ENCODE data around the gene C2CD2L. TPM values are rescaled to one million over a fixed set of nuclear protein-coding genes. Genes with fewer than 3 reads are reported as not detected.

C2CD2L gene
- total RNA-seq, 2 donors from 2014 or later: 2.4 to 3.1 TPM

- Mint-ChIP-seq H3K36me3 (ENCODE audit: low read depth) (no peaks in the 10 kb centered on the region), H3K27ac (no peak overlapping the region)
- H3K27me3 ChIP-seq (ENCODE audit: control insufficient read depth, insufficient read depth, low read length, poor library complexity, severe bottlenecking): peaks cover 18% of the 10 kb centered on the region
These were observed 498 bp downstream of the C2CD2L start for GRCh38 chr11:119107538-119108145.

GRCh38 chr11:119108146-119108856 is 1.2 kb downstream of the C2CD2L start:
- peaks cover 18% of the 10 kb centered on the region for H3K27me3 ChIP-seq (ENCODE audit: control insufficient read depth, insufficient read depth, low read length, poor library complexity, severe bottlenecking)
- H3K4me3 ChIP-seq (ENCODE audit: low read length): peak overlapping the region; percentile 88
- H3K9me3 ChIP-seq (ENCODE audit: control insufficient read depth, low read length): no peaks in the 10 kb centered on the region
- DNase-seq: peak; percentile 72
- Mint-ChIP-seq H3K4me3 (peak overlapping the region; percentile 62), H3K27ac (no peak overlapping the region), H3K36me3 (ENCODE audit: low read depth) (no peaks in the 10 kb centered on the region), H3K9me3 (no peaks in the 10 kb centered on the region), H3K4me1 (peaks cover 18% of the 10 kb centered on the region), H3K27me3 (ENCODE audit: insufficient read depth) (peaks cover 21% of the 10 kb centered on the region)
- no peak for TF ChIP-seq CTCF (conservative IDR thresholded peaks at IDR 0.05)
- peaks cover 4% of the 10 kb centered on the region for H3K4me1 ChIP-seq (ENCODE audit: control insufficient read depth, insufficient read depth, low read length)
- H3K36me3 ChIP-seq (ENCODE audit: control insufficient read depth, insufficient read depth, low read length): no peaks in the 10 kb centered on the region
- peak overlapping the region; percentile 44 for H3K9ac ChIP-seq (ENCODE audit: extremely low read depth, low read length, poor library complexity, severe bottlenecking)
- WGBS, 2 experiments (ENCODE audit: insufficient coverage in 1 of 2, insufficient read length in 1 of 2): 32 to 33% methylated on average over 4 to 7 of the region's 8 CpGs
- H3K27ac ChIP-seq (ENCODE audit: low read depth, low read length): no peak overlapping the region

More at GRCh38 chr11:119107538-119108145, 498 bp downstream of the C2CD2L start:
- DNase-seq: peak; percentile 66
- Histone ChIP-seq H3K36me3 (ENCODE audit: control insufficient read depth, insufficient read depth, low read length) (no peaks in the 10 kb centered on the region), H3K4me3 (ENCODE audit: low read length) (peak overlapping the region; percentile 88), H3K9me3 (ENCODE audit: control insufficient read depth, low read length) (no peaks in the 10 kb centered on the region), H3K27ac (ENCODE audit: low read depth, low read length) (no peak overlapping the region), H3K9ac (ENCODE audit: extremely low read depth, low read length, poor library complexity, severe bottlenecking) (peak overlapping the region; percentile 44), H3K4me1 (ENCODE audit: control insufficient read depth, insufficient read depth, low read length) (peaks cover 4% of the 10 kb centered on the region)
- TF ChIP-seq CTCF (conservative IDR thresholded peaks at IDR 0.05): no peak
- 0 to 1% methylated on average over 13 to 65 of the region's 65 CpGs for WGBS, 2 experiments (ENCODE audit: insufficient coverage in 1 of 2, insufficient read length in 1 of 2)
- peaks cover 19% of the 10 kb centered on the region for H3K4me1 Mint-ChIP-seq
- no peaks in the 10 kb centered on the region for H3K9me3 Mint-ChIP-seq
- H3K4me3 Mint-ChIP-seq: peak overlapping the region; percentile 62
- H3K27me3 Mint-ChIP-seq (ENCODE audit: insufficient read depth): peaks cover 21% of the 10 kb centered on the region

- peaks cover 16% of the 10 kb centered on the region for H3K4me1 Mint-ChIP-seq
- Histone ChIP-seq H3K4me1 (ENCODE audit: control insufficient read depth, insufficient read depth, low read length) (peaks cover 4% of the 10 kb centered on the region), H3K36me3 (ENCODE audit: control insufficient read depth, insufficient read depth, low read length) (no peaks in the 10 kb centered on the region), H3K9ac (ENCODE audit: extremely low read depth, low read length, poor library complexity, severe bottlenecking) (no peak overlapping the region), H3K4me3 (ENCODE audit: low read length) (no peak overlapping the region), H3K27me3 (ENCODE audit: control insufficient read depth, insufficient read depth, low read length, poor library complexity, severe bottlenecking) (peaks cover 18% of the 10 kb centered on the region), H3K9me3 (ENCODE audit: control insufficient read depth, low read length) (no peaks in the 10 kb centered on the region), H3K27ac (ENCODE audit: low read depth, low read length) (no peak overlapping the region)
- no peak for TF ChIP-seq CTCF (conservative IDR thresholded peaks at IDR 0.05)
- no peak overlapping the region for H3K27ac Mint-ChIP-seq
- H3K36me3 Mint-ChIP-seq (ENCODE audit: low read depth): no peaks in the 10 kb centered on the region
- peak overlapping the region; percentile 62 for H3K4me3 Mint-ChIP-seq
- DNase-seq: no peak
- H3K27me3 Mint-ChIP-seq (ENCODE audit: insufficient read depth): peaks cover 21% of the 10 kb centered on the region
- H3K9me3 Mint-ChIP-seq: no peaks in the 10 kb centered on the region
- 81 to 100% methylated on average over 1 to 2 of the region's 2 CpGs for WGBS, 2 experiments (ENCODE audit: insufficient coverage in 1 of 2, insufficient read length in 1 of 2)
These were observed 1.7 kb downstream of the C2CD2L start for GRCh38 chr11:119108857-119109221.

All from endodermal cell (in vitro differentiated cells).